ENCODE measurements around the gene ZNF608. TPM values are rescaled to one million over a fixed set of nuclear protein-coding genes. Genes with fewer than 3 reads are reported as not detected.

ZNF608 gene
- total RNA-seq, 6 experiments from 2014 or later: 3.9 to 6.5 (median 4.9) TPM

GRCh38 chr5:124736805-124737188, 9.6 kb downstream of the ZNF608 start:
- ATAC-seq (no peak), DNase-seq (no peak)
- H3K36me3 ChIP-seq: no peaks in the 10 kb centered on the region
- no peak overlapping the region for H3K4me3 ChIP-seq
- TF ChIP-seq POLR2A (IDR thresholded peaks at IDR 0.05): no peak
- no peak for TF ChIP-seq CTCF (IDR thresholded peaks at IDR 0.05)
- intact Hi-C loops (cut with DNase I): no loop called here
- no peaks in the 10 kb centered on the region for H3K9me3 ChIP-seq
- no peaks in the 10 kb centered on the region for H3K27me3 ChIP-seq
- H3K4me1 ChIP-seq: peaks cover 0 to 4% (median 0%) of the 10 kb centered on the region in 4 donors
- no peak overlapping the region for H3K27ac ChIP-seq
- 70% methylated on average over 3 of the region's 3 CpGs for WGBS (ENCODE audit: insufficient coverage, low coverage, low lambda C conversion rate, missing lambda C conversion rate)

GRCh38 chr5:124736082-124736804, 10.2 kb downstream of the ZNF608 start:
- ATAC-seq: peak in 2 of 4 donors; percentile 28 to 76
- no peak overlapping the region for H3K4me3 ChIP-seq

GRCh38 chr5:124735169-124735858, 11.1 kb downstream of the ZNF608 start:
- no peaks in the 10 kb centered on the region for H3K36me3 ChIP-seq
- intact Hi-C loops (cut with DNase I): no loop called here
- TF ChIP-seq POLR2A (IDR thresholded peaks at IDR 0.05) (no peak), CTCF (IDR thresholded peaks at IDR 0.05) (no peak)
- H3K9me3 ChIP-seq: no peaks in the 10 kb centered on the region
- 38% methylated on average over 24 of the region's 24 CpGs for WGBS (ENCODE audit: insufficient coverage, low coverage, low lambda C conversion rate, missing lambda C conversion rate)
- peaks cover 0 to 4% (median 0%) of the 10 kb centered on the region in 4 donors for H3K4me1 ChIP-seq
- no peak for ATAC-seq
- H3K27ac ChIP-seq: no peak overlapping the region
- no peak overlapping the region for H3K4me3 ChIP-seq
- no peaks in the 10 kb centered on the region for H3K27me3 ChIP-seq
- no peak for DNase-seq

More at GRCh38 chr5:124736082-124736804, 10.2 kb downstream of the ZNF608 start:
- no peaks in the 10 kb centered on the region for H3K9me3 ChIP-seq
- intact Hi-C loops (cut with DNase I): no loop called here
- peaks cover 0 to 4% (median 0%) of the 10 kb centered on the region in 4 donors for H3K4me1 ChIP-seq
- no peak for DNase-seq
- TF ChIP-seq POLR2A (IDR thresholded peaks at IDR 0.05): no peak
- peak in 1 of 4 donors; percentile 14 for TF ChIP-seq CTCF (IDR thresholded peaks at IDR 0.05)
- no peak overlapping the region for H3K27ac ChIP-seq
- no peaks in the 10 kb centered on the region for H3K36me3 ChIP-seq
- no peaks in the 10 kb centered on the region for H3K27me3 ChIP-seq
- 67% methylated on average over 6 of the region's 6 CpGs for WGBS (ENCODE audit: insufficient coverage, low coverage, low lambda C conversion rate, missing lambda C conversion rate)

- Histone ChIP-seq H3K4me1 (peaks cover 0 to 4% (median 0%) of the 10 kb centered on the region in 4 donors), H3K9me3 (no peaks in the 10 kb centered on the region), H3K4me3 (no peak overlapping the region), H3K27me3 (no peaks in the 10 kb centered on the region), H3K36me3 (no peaks in the 10 kb centered on the region), H3K27ac (no peak overlapping the region)
- TF ChIP-seq POLR2A (IDR thresholded peaks at IDR 0.05): no peak
- TF ChIP-seq CTCF (IDR thresholded peaks at IDR 0.05): no peak
- WGBS (ENCODE audit: insufficient coverage, low coverage, low lambda C conversion rate, missing lambda C conversion rate): 76% methylated on average over 6 of the region's 8 CpGs
- intact Hi-C loops (cut with DNase I): no loop called here
- no peak for DNase-seq
- no peak for ATAC-seq
These were observed 11.8 kb downstream of the ZNF608 start for GRCh38 chr5:124734574-124735168.

Data from right lobe of liver (tissue), 6 donors.